Endometrial microvascular endothelial cells (primary cell): ENCODE measurements around the gene USP36. TPM values are rescaled to one million over a fixed set of nuclear protein-coding genes. Genes with fewer than 3 reads are reported as not detected.
"Not testable (repeated sequence)": the region's sequence is repeated elsewhere in the genome, so short reads cannot be mapped to it uniquely, and the experiment has no call there.

ENCODE experiments used
- in situ Hi-C: cut with HindIII; loops from 2 replicates; pipeline ENCODE4 v1.10.0; 2017; ENCODE audit warnings: low sequenced_read_pairs, low pct_unique_long_range_greater_than_20kb; ENCODE audit errors: inconsistent ontology term
- total RNA-seq: library from RNA; depleted of rRNA; stranded (reverse); fragments of >200 nt; gene quantifications from one replicate; pipeline ENCODE4 v1.2.3, GENCODE V29; 2015; ENCODE audit errors: inconsistent ontology term

The USP36 gene
- total RNA-seq, 1 donor from 2014 or later: 38.4 TPM

GRCh38 chr17:78763561-78763960 is 77.1 kb downstream of the USP36 start:
- in situ Hi-C loops: no loop called here

- in situ Hi-C loops: no loop called here
Observed at GRCh38 chr17:78761789-78762406, 78.7 kb downstream of the USP36 start.

- in situ Hi-C loops: no loop called here
Observed at GRCh38 chr17:78759969-78760352, 80.7 kb downstream of the USP36 start.

GRCh38 chr17:78759203-78759968 is 81.2 kb downstream of the USP36 start:
- in situ Hi-C loops: no loop called here

- in situ Hi-C loops: no loop called here
Observed at GRCh38 chr17:78753316-78754250, 87.0 kb downstream of the USP36 start.

GRCh38 chr17:78751447-78752161 is 89.0 kb downstream of the USP36 start:
- in situ Hi-C loops: no loop called here

- in situ Hi-C loops: not testable (repeated sequence)
Observed at GRCh38 chr17:78751000-78751399, 89.6 kb downstream of the USP36 start.

GRCh38 chr17:78748730-78749317 is 91.8 kb downstream of the USP36 start:
- in situ Hi-C loops: no loop called here

- in situ Hi-C loops: no loop called here
Observed at GRCh38 chr17:78748048-78748729, 92.4 kb downstream of the USP36 start.

- in situ Hi-C loops: no loop called here
Observed at GRCh38 chr17:78747488-78747887, 93.1 kb downstream of the USP36 start.

- in situ Hi-C loops: no loop called here
Observed at GRCh38 chr17:78746949-78747269, 93.7 kb downstream of the USP36 start.

- in situ Hi-C loops: no loop called here
Observed at GRCh38 chr17:78746263-78746948, 94.2 kb downstream of the USP36 start.

Other genes starting within 250 kb of the USP36 start
- 40.3 TPM for gene CYTH1, start 58.5 kb downstream of the USP36 start, total RNA-seq
- 0.19 TPM for gene CEP295NL, start 62.4 kb upstream of the USP36 start, total RNA-seq
- gene TIMP2, start 84.6 kb upstream of the USP36 start, total RNA-seq: 104 TPM
- 44.9 TPM for gene LGALS3BP, start 139.1 kb upstream of the USP36 start, total RNA-seq
- gene CANT1, start 168.9 kb upstream of the USP36 start, total RNA-seq: 89.3 TPM
- 3.9 TPM for gene C1QTNF1, start 183.4 kb upstream of the USP36 start, total RNA-seq
- 6.5 TPM for gene ENGASE, start 234.0 kb upstream of the USP36 start, total RNA-seq